ENCODE results near the gene GPR146. TPM values are rescaled to one million over a fixed set of nuclear protein-coding genes. Genes with fewer than 3 reads are reported as not detected.
"Not testable (repeated sequence)": the region's sequence is repeated elsewhere in the genome, so short reads cannot be mapped to it uniquely, and the experiment has no call there.

The GPR146 gene
- total and polyA plus RNA-seq, 10 donors = 3.9 to 19.2 (median 10.1) TPM

DNA sequence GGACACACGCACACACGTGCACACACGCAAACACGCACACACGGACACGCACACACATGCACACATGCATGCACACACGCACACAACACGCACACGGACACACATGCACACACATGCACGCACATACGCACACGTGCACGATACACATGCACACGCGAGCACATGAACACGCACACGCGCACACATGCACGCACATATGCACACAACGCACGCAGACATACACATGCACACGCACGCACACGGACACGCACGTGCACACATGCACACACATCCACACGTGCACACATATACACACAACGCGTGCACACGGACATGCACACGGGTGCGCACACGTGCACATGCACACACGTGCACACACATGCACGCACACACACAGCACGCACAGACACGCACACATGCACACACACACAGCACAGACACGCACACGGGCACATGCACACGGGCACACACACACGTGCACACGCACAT is 26.2 kb downstream of the GPR146 start:
- Histone ChIP-seq H3K36me3 (no peaks in the 10 kb centered on the region), H3K27ac (no peak overlapping the region), H3K4me1 (peaks cover 3 to 14% (median 7%) of the 10 kb centered on the region in 6 donors), H3K9me3 (no peaks in the 10 kb centered on the region), H3K27me3 (replicated peaks in 1 of 7) (peaks cover 0 to 9% (median 0%) of the 10 kb centered on the region in 7 donors), H3K4me3 (no peak overlapping the region)
- TF ChIP-seq POLR2A (IDR thresholded peaks at IDR 0.05) = no peak
- no peak for TF ChIP-seq CTCF (IDR thresholded peaks at IDR 0.05 in 8 of 11, conservative IDR thresholded peaks at IDR 0.05 in 3 of 11)
- no peak for TF ChIP-seq POLR2AphosphoS5 (IDR thresholded peaks at IDR 0.05)
- intact Hi-C loops (cut with DNase I; ENCODE audit: low total_unique reads) = no loop called here
- WGBS, 5 donors = 93 to 97% (median 95%) methylated on average over 37 to 42 of the region's 42 CpGs
- DNase-seq = no peak

- Histone ChIP-seq H3K9me3 (no peaks in the 10 kb centered on the region), H3K27me3 (replicated peaks in 1 of 7) (no peaks in the 10 kb centered on the region), H3K4me3 (no peak overlapping the region), H3K36me3 (no peaks in the 10 kb centered on the region), H3K27ac (no peak overlapping the region), H3K4me1 (peaks cover 0 to 17% (median 8%) of the 10 kb centered on the region in 6 donors)
- no peak for DNase-seq
- whole genome bisulfite sequencing, 5 donors = 94 to 97% (median 94%) methylated on average over 14 to 19 of the region's 19 CpGs
- TF ChIP-seq POLR2AphosphoS5 (IDR thresholded peaks at IDR 0.05) = no peak
- TF ChIP-seq CTCF (IDR thresholded peaks at IDR 0.05 in 8 of 11, conservative IDR thresholded peaks at IDR 0.05 in 3 of 11) = no peak
- TF ChIP-seq POLR2A (IDR thresholded peaks at IDR 0.05) = no peak
- intact Hi-C loops (cut with DNase I; ENCODE audit: low total_unique reads) = no loop called here
Measured at GRCh38 chr7:1071731-1072254, 27.4 kb downstream of the GPR146 start.

DNA sequence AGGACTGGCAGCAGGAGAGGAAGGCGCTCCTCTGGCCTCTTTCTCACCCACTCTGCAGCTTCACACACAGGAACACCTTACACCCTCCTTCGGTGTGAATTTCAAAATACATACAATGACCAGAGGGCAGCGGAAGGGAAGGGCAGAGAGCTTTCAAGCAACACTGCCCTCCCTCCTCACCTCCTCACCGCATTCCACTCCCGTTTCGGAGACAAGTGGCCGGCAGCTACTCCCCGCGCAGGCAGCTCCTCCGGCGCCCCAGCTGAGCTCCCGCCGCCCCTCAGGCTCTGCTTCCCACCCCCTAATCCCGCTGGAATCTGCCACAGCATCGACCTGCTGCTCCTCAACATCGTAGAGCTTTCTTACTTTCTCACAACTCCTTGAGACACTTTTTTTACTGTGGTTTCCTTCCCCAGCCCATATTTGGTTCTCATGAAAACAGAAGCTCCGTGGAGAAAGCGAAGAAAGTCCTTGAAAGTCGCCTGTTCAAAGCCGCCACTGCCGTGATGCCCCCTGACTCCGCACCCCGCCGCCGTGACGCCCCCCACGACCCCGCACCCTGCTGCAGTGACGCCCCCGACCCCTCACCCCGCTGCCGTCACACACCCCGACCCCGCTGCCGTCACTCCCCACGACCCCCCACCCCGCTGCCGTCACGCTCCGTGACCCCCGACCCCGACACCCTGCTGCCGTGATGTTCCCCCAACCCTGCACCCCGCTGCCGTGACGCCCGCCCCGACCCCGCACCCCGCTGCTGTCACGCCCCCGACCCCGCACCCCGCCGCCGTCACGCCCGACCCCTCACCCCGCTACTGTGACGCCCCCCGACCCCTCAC is 29.0 kb downstream of the GPR146 start:
- DNase-seq = no peak
- Histone ChIP-seq H3K36me3 (no peaks in the 10 kb centered on the region), H3K9me3 (no peaks in the 10 kb centered on the region), H3K4me3 (no peak overlapping the region), H3K4me1 (peaks cover 1 to 31% (median 19%) of the 10 kb centered on the region in 6 donors), H3K27ac (no peak overlapping the region), H3K27me3 (replicated peaks in 1 of 7) (no peaks in the 10 kb centered on the region)
- 35 to 66% (median 59%) methylated on average over 31 to 61 of the region's 61 CpGs for WGBS, 5 donors
- intact Hi-C loops (cut with DNase I; ENCODE audit: low total_unique reads) = no loop called here
- TF ChIP-seq POLR2A (IDR thresholded peaks at IDR 0.05) = no peak
- TF ChIP-seq CTCF (IDR thresholded peaks at IDR 0.05 in 8 of 11, conservative IDR thresholded peaks at IDR 0.05 in 3 of 11) = no peak
- no peak for TF ChIP-seq POLR2AphosphoS5 (IDR thresholded peaks at IDR 0.05)

- H3K36me3 ChIP-seq; H3K4me3 ChIP-seq; H3K9me3 ChIP-seq; DNase-seq; H3K27ac ChIP-seq; H3K27me3 ChIP-seq (replicated peaks in 1 of 7); intact Hi-C loops (cut with DNase I; ENCODE audit: low total_unique reads): not testable (repeated sequence)
- H3K4me1 ChIP-seq = peaks cover 3 to 36% (median 24%) of the 10 kb centered on the region in 6 donors
- WGBS, 5 donors = 87 to 95% (median 92%) methylated on average over 17 to 43 of the region's 43 CpGs
Measured at GRCh38 chr7:1074018-1074417, 29.7 kb downstream of the GPR146 start.
